HuH-7 (cell line): ENCODE data around the gene IL17RE.
A peak's percentile ranks its signal among the peaks of the same experiment; 100 is the strongest.

ENCODE experiments used
- DNase-seq: peaks from one replicate; pipeline ENCODE4 v3.0.0; 2011; ENCODE audit warnings: low spot score

Gene IL17RE

GRCh38 chr3:9908286-9908685 lies 5.6 kb downstream of the IL17RE start:
- no peak for DNase-seq

DNA sequence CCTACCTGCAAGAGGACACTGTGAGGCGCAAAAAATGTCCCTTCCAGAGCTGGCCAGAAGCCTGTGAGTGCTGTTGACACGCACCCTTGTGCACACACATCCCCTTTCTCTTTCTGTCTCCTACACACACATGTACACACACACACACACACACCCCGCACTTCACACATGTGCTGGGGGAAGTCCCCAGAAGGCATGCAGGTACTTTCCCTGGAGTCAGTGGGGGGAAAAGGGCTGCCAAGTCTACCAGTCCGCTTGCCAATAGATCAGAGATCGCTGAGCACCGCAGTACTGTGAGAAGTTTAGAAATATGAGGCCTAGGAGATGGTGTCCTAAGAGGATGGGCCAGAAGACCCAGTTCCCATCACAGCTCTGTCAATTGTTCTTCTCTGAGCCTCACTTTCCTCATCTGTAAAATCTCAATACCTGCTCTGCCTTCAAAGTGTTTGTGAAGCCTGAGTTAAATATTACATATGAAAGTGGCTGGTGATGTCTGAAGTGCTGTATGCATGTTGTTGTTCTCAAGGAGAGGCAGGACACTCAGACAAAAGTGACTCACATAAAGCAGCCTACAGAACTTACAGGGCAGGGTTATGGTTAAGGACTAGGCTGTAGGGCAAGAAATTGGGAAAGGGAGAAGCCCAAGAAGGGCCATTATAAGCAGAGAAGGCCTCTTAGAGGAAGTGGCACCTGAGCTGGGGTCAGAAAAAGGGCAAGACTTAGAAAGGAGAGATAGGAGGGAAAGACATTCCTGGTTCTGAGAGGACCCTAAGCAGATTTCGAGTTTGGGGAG lies 6.8 kb downstream of the IL17RE start:
- DNase-seq: no peak

DNA sequence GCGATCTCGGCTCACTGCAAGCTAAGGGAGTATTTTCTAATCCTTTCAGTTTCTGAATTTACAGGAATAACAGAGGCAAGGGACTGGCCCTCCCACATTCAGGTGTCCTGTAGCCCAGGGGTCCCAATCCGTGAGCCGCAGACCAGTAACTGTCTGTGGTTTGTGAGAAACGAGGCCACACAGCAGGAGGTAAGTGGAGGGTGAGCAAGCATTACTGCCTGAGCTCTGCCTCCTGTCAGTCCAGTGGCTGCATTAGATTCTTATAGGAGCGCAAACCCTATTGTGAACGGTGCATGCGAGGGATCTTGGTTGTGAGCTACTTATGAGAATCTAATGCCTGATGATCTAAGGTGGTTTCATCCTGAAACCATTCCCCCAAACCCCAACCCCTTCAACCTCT lies 9.2 kb downstream of the IL17RE start:
- no peak for DNase-seq

DNA sequence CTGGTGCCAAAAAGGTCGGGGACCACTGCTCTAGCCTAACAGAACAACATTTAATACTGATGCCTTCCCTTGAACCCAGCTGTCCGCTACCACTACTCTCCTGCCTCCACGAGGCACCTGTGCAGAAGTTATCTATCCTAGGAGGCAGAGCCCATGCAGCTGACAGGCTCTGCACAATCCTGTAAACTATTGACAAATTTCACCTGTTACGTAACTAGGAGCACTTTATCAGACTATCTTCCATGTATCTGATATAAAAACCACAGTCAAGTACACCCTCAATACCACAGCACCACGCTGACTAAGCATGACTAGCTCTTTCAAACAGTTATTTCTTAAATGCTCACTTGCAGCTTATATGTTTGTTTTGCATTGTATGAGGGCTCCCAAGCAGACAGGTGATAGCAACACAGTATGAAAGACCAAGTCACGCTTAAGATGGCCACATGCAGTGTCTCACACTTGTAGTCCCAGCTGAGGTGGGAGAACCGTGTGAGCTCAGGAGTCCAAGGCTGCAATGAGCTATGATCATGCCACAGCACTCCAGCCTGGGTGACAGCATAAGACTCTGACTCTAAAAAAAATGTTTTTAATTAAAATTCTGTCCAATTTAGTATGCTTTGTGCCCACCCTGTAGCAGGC lies 9.8 kb downstream of the IL17RE start:
- no peak for DNase-seq

DNA sequence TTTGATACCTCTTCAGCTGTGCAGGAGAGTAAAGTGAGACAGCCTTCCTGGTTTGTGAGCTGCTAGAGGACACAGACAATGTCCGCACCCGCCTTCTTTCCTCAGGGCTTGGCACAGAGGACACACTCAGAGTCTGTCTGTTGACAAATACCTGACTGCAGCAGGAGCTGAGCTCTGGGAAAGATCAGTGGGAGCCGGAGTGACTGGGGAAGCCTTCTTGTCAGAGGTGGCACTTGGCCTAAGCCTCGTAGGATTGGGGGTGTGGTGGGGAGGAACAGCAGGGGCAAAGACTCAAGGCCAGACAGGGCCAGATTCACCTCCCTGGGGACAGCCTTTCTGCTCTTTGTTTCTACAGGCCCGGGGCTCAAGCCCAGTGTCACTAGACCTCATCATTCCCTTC lies 11.0 kb downstream of the IL17RE start:
- DNase-seq: no peak

DNA sequence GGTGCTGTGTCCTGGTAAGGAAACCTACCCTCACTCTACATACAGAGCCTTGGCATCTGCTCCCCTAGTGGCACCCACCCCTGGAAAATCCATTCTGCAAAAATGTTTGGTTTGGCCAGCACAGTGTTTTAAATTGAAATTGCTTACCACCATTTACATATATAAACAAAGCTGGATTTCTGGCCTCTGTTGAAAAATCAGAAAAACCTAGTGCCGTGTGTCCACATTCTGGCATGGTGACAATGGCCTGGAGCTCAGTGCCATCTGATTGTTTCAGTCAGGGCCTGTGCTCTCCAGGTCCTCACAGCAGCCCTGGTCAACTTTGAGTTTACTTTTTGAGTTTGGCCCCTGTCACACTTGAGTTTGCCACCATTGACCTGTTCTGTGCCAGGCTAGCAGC lies 11.4 kb downstream of the IL17RE start:
- DNase-seq: no peak

DNA sequence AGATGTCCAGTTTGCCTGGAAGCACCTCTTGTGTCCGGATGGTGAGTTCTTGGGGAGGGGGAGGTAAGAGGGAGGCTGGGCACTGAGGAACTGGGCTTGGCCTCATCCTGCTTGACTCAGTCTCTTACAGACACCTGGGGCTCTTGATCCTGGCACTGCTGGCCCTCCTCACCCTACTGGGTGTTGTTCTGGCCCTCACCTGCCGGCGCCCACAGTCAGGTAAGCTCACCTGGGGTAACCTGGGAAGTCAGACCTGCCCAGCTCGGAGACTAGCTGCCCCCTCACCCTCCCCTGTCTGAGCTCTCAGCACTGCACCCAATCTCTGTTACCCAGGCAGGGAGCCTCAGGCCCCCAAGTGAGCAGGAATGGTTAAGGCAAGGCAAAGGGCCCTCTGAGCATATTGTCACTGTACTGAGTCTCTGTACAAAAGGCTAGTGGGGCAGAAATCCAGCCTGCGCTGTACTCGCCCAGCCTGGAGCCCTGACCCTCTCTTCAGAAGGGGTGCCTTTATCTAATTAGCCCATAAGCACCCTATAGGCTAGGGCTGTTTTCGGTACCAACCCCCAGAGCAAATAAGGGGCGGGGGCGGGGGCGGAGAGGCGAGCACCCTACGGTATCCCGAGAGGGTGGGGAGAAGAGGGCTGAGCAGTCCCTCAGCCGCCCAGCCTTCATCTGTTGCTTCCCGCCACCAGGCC lies 12.1 kb downstream of the IL17RE start:
- DNase-seq: peak; percentile 81

GRCh38 chr3:9915254-9916141 lies 12.8 kb downstream of the IL17RE start:
- peak; percentile 60 for DNase-seq

GRCh38 chr3:9916346-9916733 lies 13.7 kb downstream of the IL17RE start:
- no peak for DNase-seq

GRCh38 chr3:9916734-9917680 lies 14.4 kb downstream of the IL17RE start, which contains the start of gene IL17RC:
IL17RC (plus strand) TSS chr3:9917098; CDS start chr3:9917316, 218 bp downstream.
- peak; percentile 99 for DNase-seq

- no peak for DNase-seq
Measured at GRCh38 chr3:9917820-9918219, 15.2 kb downstream of the IL17RE start.

DNA sequence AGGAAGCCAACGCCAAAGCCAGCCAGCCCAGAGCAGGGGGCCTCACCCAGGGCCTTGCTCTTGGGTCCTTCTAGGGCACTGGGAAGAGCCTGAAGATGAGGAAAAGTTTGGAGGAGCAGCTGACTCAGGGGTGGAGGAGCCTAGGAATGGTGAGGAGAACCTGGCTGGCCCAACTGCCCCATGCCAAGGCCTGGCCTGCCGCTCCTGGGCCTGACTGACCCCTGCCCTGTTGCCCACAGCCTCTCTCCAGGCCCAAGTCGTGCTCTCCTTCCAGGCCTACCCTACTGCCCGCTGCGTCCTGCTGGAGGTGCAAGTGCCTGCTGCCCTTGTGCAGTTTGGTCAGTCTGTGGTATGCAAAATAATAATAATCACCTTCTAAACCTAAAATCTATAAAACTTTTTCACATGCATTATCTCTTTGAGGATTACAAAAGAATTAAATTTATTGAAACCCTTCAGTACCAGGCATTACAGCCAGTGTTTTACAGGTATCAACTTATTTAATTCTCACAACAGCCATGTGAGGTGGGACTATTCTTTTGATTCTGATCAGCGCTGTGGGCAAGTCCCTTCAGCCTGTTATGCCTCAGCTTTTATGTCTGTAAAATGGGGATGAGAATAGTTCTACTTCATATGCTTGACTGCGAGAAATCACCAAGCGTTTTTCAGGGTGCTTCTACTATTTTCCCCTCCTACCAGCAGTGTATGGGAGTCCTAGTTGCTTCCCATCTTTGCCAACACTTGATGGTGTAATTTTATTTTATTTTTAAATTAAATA lies 15.8 kb downstream of the IL17RE start:
- no peak for DNase-seq

- DNase-seq: no peak
Measured at GRCh38 chr3:9928158-9928557, 25.5 kb downstream of the IL17RE start.

- DNase-seq: peak; percentile 91
Measured at GRCh38 chr3:9930804-9931418, 28.3 kb downstream of the IL17RE start.

GRCh38 chr3:9932535-9932842 lies 29.8 kb downstream of the IL17RE start:
- DNase-seq: no peak

DNA sequence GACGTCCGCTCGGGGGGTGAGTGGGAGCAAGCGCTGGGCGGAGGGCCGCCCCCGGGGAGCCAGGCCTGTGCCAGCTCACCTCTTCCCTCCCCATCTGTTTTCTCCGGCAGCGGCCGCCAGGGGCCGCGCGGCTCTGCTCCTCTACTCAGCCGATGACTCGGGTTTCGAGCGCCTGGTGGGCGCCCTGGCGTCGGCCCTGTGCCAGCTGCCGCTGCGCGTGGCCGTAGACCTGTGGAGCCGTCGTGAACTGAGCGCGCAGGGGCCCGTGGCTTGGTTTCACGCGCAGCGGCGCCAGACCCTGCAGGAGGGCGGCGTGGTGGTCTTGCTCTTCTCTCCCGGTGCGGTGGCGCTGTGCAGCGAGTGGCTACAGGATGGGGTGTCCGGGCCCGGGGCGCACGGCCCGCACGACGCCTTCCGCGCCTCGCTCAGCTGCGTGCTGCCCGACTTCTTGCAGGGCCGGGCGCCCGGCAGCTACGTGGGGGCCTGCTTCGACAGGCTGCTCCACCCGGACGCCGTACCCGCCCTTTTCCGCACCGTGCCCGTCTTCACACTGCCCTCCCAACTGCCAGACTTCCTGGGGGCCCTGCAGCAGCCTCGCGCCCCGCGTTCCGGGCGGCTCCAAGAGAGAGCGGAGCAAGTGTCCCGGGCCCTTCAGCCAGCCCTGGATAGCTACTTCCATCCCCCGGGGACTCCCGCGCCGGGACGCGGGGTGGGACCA lies 30.4 kb downstream of the IL17RE start:
- DNase-seq: peak; percentile 94

GRCh38 chr3:9933561-9934234 lies 31.1 kb downstream of the IL17RE start, which contains the start of gene CRELD1:
CRELD1 (plus strand) TSS chr3:9933834; CDS start chr3:9934439, 605 bp downstream.
- DNase-seq: peak; percentile 99

- DNase-seq: no peak
Measured at GRCh38 chr3:9934235-9934621, 31.6 kb downstream of the IL17RE start.
